Stimulated activated CD4-positive, alpha-beta T cell treated with anti-CD3 and anti-CD28 coated beads, Interleukin-12 subunit alpha, Interleukin-12 subunit beta, amount 100 ng/mL, for 4 hours (primary cell): Measurements from ENCODE around the gene CXorf65.

Source experiments
- DNase-seq: peaks from one replicate; pipeline ENCODE4 v3.0.0-alpha.2; 2020

CXorf65 gene

GRCh38 chrX:71105628-71106027 is 912 bp downstream of the CXorf65 start:
- DNase-seq: no peak

- peak; percentile 39 for DNase-seq
Measured at GRCh38 chrX:71103110-71103983, 3.2 kb downstream of the CXorf65 start.

- DNase-seq: no peak
Measured at GRCh38 chrX:71102292-71102691, 4.2 kb downstream of the CXorf65 start.

- DNase-seq: no peak
Measured at GRCh38 chrX:71100581-71101505, 5.7 kb downstream of the CXorf65 start.

GRCh38 chrX:71099736-71100135 is 6.8 kb downstream of the CXorf65 start:
- no peak for DNase-seq

GRCh38 chrX:71098951-71099506 is 7.5 kb downstream of the CXorf65 start:
- DNase-seq: no peak

- peak; percentile 72 for DNase-seq
Measured at GRCh38 chrX:71098302-71098701, 8.2 kb downstream of the CXorf65 start.

GRCh38 chrX:71096760-71097032 is 9.8 kb downstream of the CXorf65 start:
- no peak for DNase-seq

GRCh38 chrX:71095981-71096759 is 10.4 kb downstream of the CXorf65 start:
- DNase-seq: no peak

- DNase-seq: peak; percentile 80
Measured at GRCh38 chrX:71095555-71095980, 11.0 kb downstream of the CXorf65 start, which contains the start of gene FOXO4. FOXO4 (plus strand) TSS chrX:71095851; CDS start chrX:71096529, 678 bp downstream.

GRCh38 chrX:71095033-71095432 is 11.5 kb downstream of the CXorf65 start:
- no peak for DNase-seq

- DNase-seq: no peak
Measured at GRCh38 chrX:71091263-71091662, 15.3 kb downstream of the CXorf65 start.

GRCh38 chrX:71085900-71086299 is 20.6 kb downstream of the CXorf65 start:
- no peak for DNase-seq

- no peak for DNase-seq
Measured at GRCh38 chrX:71082822-71083221, 23.7 kb downstream of the CXorf65 start.

GRCh38 chrX:71082124-71082647 is 24.4 kb downstream of the CXorf65 start:
- DNase-seq: no peak

GRCh38 chrX:71081330-71082123 is 25.0 kb downstream of the CXorf65 start:
- DNase-seq: no peak

- no peak for DNase-seq
Measured at GRCh38 chrX:71070531-71070930, 36.0 kb downstream of the CXorf65 start.

GRCh38 chrX:71068044-71068918 is 38.3 kb downstream of the CXorf65 start, which contains the start of gene SNX12:
SNX12 (minus strand) TSS chrX:71068334; CDS start chrX:71068306, 28 bp downstream.
- peak; percentile 75 for DNase-seq

GRCh38 chrX:71067712-71068043 is 38.9 kb downstream of the CXorf65 start:
- DNase-seq: no peak

GRCh38 chrX:71067089-71067488 is 39.5 kb downstream of the CXorf65 start:
- DNase-seq: no peak
